Testis (tissue), 2 donors: ENCODE measurements around the gene SOD3.

ENCODE experiments used
- CTCF ChIP-seq, 3 experiments: fragments of 450-650 bp in 2 of 3; fragments of 200-600 bp in 1 of 3; sonication (generic) in 1 of 3; IDR thresholded peaks; one replicate each; pipeline ENCODE4 v1.5.1; 2016 to 2019; ENCODE audit warnings: antibody characterized with exemption in 3 of 3, mild to moderate bottlenecking in 2 of 3, moderate library complexity in 1 of 3
- POLR2A ChIP-seq: fragments of 450-650 bp; IDR thresholded peaks from one replicate; pipeline ENCODE4 v1.6.1; 2017; ENCODE audit warnings: antibody characterized with exemption, mild to moderate bottlenecking, moderate library complexity

GRCh38 chr4:24765376-24765988 lies 29.9 kb upstream of the SOD3 start:
- TF ChIP-seq CTCF (IDR thresholded peaks at IDR 0.05) (no peak), POLR2A (no peak)
